Measurements from ENCODE around the gene UTS2B.
"Not testable (repeated sequence)": the region's sequence is repeated elsewhere in the genome, so short reads cannot be mapped to it uniquely, and the experiment has no call there.

UTS2B gene

GRCh38 chr3:191316876-191317603, 13.3 kb downstream of the UTS2B start:
- DNase-seq, result no peak

- no peak for DNase-seq
Measured at GRCh38 chr3:191314109-191314728, 16.1 kb downstream of the UTS2B start.

GRCh38 chr3:191313296-191313695, 17.0 kb downstream of the UTS2B start:
- DNase-seq, result no peak

GRCh38 chr3:191307341-191307740, 23.0 kb downstream of the UTS2B start:
- DNase-seq, result no peak

- DNase-seq, result no peak
Measured at GRCh38 chr3:191306428-191306827, 23.9 kb downstream of the UTS2B start.

GRCh38 chr3:191303596-191303995, 26.7 kb downstream of the UTS2B start:
- no peak for DNase-seq

- no peak for DNase-seq
Measured at GRCh38 chr3:191302451-191302850, 27.9 kb downstream of the UTS2B start.

- no peak for DNase-seq
Measured at GRCh38 chr3:191301782-191302411, 28.4 kb downstream of the UTS2B start.

GRCh38 chr3:191301017-191301416, 29.3 kb downstream of the UTS2B start:
- DNase-seq, result peak; percentile 51 to 62

- no peak for DNase-seq
Measured at GRCh38 chr3:191300422-191300821, 29.9 kb downstream of the UTS2B start.

GRCh38 chr3:191298846-191299245, 31.5 kb downstream of the UTS2B start:
- no peak for DNase-seq

GRCh38 chr3:191296041-191296541, 34.2 kb downstream of the UTS2B start:
- DNase-seq, result peak in 1 of 2 donors; percentile 13

GRCh38 chr3:191294291-191294690, 36.0 kb downstream of the UTS2B start:
- no peak for DNase-seq

- DNase-seq, result peak; percentile 32 to 35
Measured at GRCh38 chr3:191292243-191293015, 37.9 kb downstream of the UTS2B start.

- peak; percentile 55 to 61 for DNase-seq
Measured at GRCh38 chr3:191290311-191291025, 39.9 kb downstream of the UTS2B start.

GRCh38 chr3:191283400-191283799, 46.9 kb downstream of the UTS2B start:
- DNase-seq, result no peak

GRCh38 chr3:191282251-191283185, 47.8 kb downstream of the UTS2B start:
- no peak for DNase-seq

GRCh38 chr3:191280882-191281281, 49.4 kb downstream of the UTS2B start:
- DNase-seq, result no peak

GRCh38 chr3:191280111-191280510, 50.2 kb downstream of the UTS2B start:
- DNase-seq, result no peak

- no peak for DNase-seq
Measured at GRCh38 chr3:191275751-191276150, 54.6 kb downstream of the UTS2B start.

GRCh38 chr3:191275244-191275643, 55.1 kb downstream of the UTS2B start:
- DNase-seq, result not testable (repeated sequence)
